ENCODE results near the gene ABCB1. TPM values are rescaled to one million over a fixed set of nuclear protein-coding genes. Genes with fewer than 3 reads are reported as not detected.
"Not testable (repeated sequence)": the region's sequence is repeated elsewhere in the genome, so short reads cannot be mapped to it uniquely, and the experiment has no call there.

The ABCB1 gene
- total RNA-seq, 2 experiments from 2014 or later = 10.6 to 12.2 TPM

DNA sequence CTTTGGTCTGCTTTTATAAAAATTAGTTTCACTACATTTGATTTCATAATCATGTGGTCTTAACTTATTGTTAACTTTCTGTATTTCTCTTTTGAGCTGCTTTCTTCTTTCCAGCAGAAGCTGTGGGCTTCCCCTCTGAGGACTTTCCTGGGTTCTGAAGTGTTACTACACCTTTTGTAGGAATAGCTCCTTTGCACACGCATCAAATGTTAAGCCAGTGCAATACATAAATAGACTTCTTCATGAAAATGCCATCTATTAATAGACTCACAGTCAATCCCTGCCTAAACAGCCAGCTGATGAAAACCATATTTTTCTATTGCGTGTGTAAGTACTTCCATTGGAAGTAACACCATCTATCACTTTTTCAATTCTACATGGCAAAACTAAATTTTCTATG is 126.7 kb downstream of the ABCB1 start:
- ATAC-seq (ENCODE audit: poor library complexity) = no peak
- H3K9me3 ChIP-seq (ENCODE audit: control insufficient read depth in 1 of 2, insufficient read depth in 1 of 2, low read length in 2 of 2) = no peaks in the 10 kb centered on the region
- no peak overlapping the region for H3K4me3 ChIP-seq (ENCODE audit: low read length)
- H3K27ac ChIP-seq (ENCODE audit: low read depth in 1 of 2, low read length in 2 of 2) = no peak overlapping the region
- Mint-ChIP-seq H3K36me3 (ENCODE audit: low read depth) (no peaks in the 10 kb centered on the region), H3K4me1 (ENCODE audit: low read depth) (peaks cover 8% of the 10 kb centered on the region), H3K9me3 (no peaks in the 10 kb centered on the region), H3K27ac (no peak overlapping the region), H3K4me3 (no peak overlapping the region), H3K27me3 (peaks cover 36% of the 10 kb centered on the region)
- H3K36me3 ChIP-seq (ENCODE audit: insufficient read depth, low read length) = no peaks in the 10 kb centered on the region
- no peak for DNase-seq
- ChIA-PET CTCF (no interaction called here), POLR2A (no interaction called here)
- intact Hi-C loops (cut with DNase I, micrococcal nuclease) = no loop called here
- TF ChIP-seq, protein P1, sequence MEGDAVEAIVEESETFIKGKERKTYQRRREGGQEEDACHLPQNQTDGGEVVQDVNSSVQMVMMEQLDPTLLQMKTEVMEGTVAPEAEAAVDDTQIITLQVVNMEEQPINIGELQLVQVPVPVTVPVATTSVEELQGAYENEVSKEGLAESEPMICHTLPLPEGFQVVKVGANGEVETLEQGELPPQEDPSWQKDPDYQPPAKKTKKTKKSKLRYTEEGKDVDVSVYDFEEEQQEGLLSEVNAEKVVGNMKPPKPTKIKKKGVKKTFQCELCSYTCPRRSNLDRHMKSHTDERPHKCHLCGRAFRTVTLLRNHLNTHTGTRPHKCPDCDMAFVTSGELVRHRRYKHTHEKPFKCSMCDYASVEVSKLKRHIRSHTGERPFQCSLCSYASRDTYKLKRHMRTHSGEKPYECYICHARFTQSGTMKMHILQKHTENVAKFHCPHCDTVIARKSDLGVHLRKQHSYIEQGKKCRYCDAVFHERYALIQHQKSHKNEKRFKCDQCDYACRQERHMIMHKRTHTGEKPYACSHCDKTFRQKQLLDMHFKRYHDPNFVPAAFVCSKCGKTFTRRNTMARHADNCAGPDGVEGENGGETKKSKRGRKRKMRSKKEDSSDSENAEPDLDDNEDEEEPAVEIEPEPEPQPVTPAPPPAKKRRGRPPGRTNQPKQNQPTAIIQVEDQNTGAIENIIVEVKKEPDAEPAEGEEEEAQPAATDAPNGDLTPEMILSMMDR (IDR thresholded peaks at IDR 0.05) = no peak
- H3K4me1 ChIP-seq (ENCODE audit: insufficient read depth, low read length) = peaks cover 10% of the 10 kb centered on the region
- H3K27me3 ChIP-seq (ENCODE audit: control insufficient read depth in 1 of 2, insufficient read depth in 2 of 2, low read length in 2 of 2) = peaks cover 21 to 32% of the 10 kb centered on the region in 2 experiments

DNA sequence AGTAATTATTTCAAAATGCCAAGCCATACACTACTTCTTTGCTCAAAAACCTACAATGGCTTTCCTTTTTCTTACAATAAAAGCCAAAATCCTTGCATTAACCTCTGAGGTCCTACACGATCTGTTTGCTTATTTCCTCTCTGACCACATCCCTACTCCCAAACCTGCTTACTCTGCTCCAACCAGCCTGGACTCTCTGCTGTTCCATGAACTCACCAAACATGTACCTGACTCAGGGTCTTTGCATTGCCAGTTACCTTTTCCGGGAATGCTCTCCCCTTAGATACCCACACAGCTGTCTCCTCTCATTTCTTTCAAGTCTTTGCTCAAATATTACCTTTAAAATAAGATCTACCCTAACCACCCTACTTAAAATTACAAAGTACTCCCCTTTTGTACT is 127.5 kb downstream of the ABCB1 start:
- no peak overlapping the region for H3K4me3 ChIP-seq (ENCODE audit: low read length)
- Mint-ChIP-seq H3K36me3 (ENCODE audit: low read depth) (no peaks in the 10 kb centered on the region), H3K4me1 (ENCODE audit: low read depth) (peaks cover 8% of the 10 kb centered on the region), H3K27ac (no peak overlapping the region), H3K4me3 (no peak overlapping the region), H3K27me3 (peaks cover 36% of the 10 kb centered on the region), H3K9me3 (no peaks in the 10 kb centered on the region)
- H3K9me3 ChIP-seq (ENCODE audit: control insufficient read depth in 1 of 2, insufficient read depth in 1 of 2, low read length in 2 of 2) = no peaks in the 10 kb centered on the region
- intact Hi-C loops (cut with DNase I, micrococcal nuclease) = no loop called here
- TF ChIP-seq, protein P1 (IDR thresholded peaks at IDR 0.05) = no peak
- peaks cover 21 to 32% of the 10 kb centered on the region in 2 experiments for H3K27me3 ChIP-seq (ENCODE audit: control insufficient read depth in 1 of 2, insufficient read depth in 2 of 2, low read length in 2 of 2)
- no peak overlapping the region for H3K27ac ChIP-seq (ENCODE audit: low read depth in 1 of 2, low read length in 2 of 2)
- no peak for ATAC-seq (ENCODE audit: poor library complexity)
- ChIA-PET POLR2A (no interaction called here), CTCF (no interaction called here)
- H3K4me1 ChIP-seq (ENCODE audit: insufficient read depth, low read length) = peaks cover 10% of the 10 kb centered on the region
- DNase-seq = no peak
- H3K36me3 ChIP-seq (ENCODE audit: insufficient read depth, low read length) = no peaks in the 10 kb centered on the region

DNA sequence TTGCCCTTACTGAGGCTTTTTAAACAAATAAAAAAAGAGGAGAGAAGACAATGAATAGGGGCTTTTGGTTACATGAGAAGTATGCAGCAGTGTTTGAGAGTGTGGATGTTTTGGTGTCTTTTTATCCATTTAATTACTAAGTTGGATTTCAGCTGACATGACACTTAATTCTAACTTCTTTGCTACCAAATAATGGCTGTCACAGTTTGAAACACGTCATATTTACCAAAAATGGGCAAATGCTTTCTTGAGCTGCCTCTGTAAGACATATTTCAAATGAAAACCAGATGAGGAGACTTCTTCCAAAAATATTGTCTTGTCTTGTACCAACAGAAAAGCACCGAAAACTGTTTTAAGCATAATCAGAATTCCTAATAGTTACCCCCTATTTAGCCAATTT is 129.2 kb downstream of the ABCB1 start:
- H3K27ac ChIP-seq (ENCODE audit: low read depth in 1 of 2, low read length in 2 of 2) = no peak overlapping the region
- H3K4me3 ChIP-seq (ENCODE audit: low read length) = no peak overlapping the region
- DNase-seq (no peak), ATAC-seq (ENCODE audit: poor library complexity) (no peak)
- no peaks in the 10 kb centered on the region for H3K36me3 Mint-ChIP-seq (ENCODE audit: low read depth)
- H3K9me3 ChIP-seq (ENCODE audit: control insufficient read depth in 1 of 2, insufficient read depth in 1 of 2, low read length in 2 of 2) = no peaks in the 10 kb centered on the region
- CTCF ChIA-PET = interaction anchor here (0.6 kb wide), 1 partner anchor 359 kb away, joined by 3 read pairs; no protein-coding TSS in a partner anchor
- intact Hi-C loops (cut with DNase I, micrococcal nuclease) = no loop called here
- POLR2A ChIA-PET = no interaction called here
- no peaks in the 10 kb centered on the region for H3K36me3 ChIP-seq (ENCODE audit: insufficient read depth, low read length)
- H3K27ac Mint-ChIP-seq = no peak overlapping the region
- peaks cover 8% of the 10 kb centered on the region for H3K4me1 Mint-ChIP-seq (ENCODE audit: low read depth)
- H3K4me3 Mint-ChIP-seq = no peak overlapping the region
- TF ChIP-seq, protein P1 (IDR thresholded peaks at IDR 0.05) = no peak
- H3K9me3 Mint-ChIP-seq = no peaks in the 10 kb centered on the region
- H3K4me1 ChIP-seq (ENCODE audit: insufficient read depth, low read length) = peaks cover 10% of the 10 kb centered on the region
- peaks cover 13 to 24% of the 10 kb centered on the region in 2 experiments for H3K27me3 ChIP-seq (ENCODE audit: control insufficient read depth in 1 of 2, insufficient read depth in 2 of 2, low read length in 2 of 2)
- H3K27me3 Mint-ChIP-seq = peaks cover 53% of the 10 kb centered on the region

DNA sequence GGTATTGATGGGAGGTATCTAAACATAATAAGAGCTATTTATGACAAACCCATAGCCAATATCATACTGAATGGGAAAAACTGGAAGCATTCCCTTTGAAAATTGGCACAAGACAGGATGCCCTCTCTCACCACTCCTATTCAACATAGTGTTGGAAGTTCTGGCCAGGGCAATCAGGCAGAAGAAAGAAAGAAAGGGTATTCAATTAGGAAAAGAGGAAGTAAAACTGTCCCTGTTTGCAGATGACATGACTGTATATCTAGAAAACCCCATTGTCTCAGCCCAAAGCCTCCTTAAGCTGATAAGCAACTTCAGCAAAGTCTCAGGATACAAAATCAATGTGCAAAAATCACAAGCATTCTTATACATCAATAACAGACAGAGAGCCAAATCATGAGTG is 131.5 kb downstream of the ABCB1 start:
- H3K4me3 ChIP-seq (ENCODE audit: low read length); H3K27ac ChIP-seq (ENCODE audit: low read depth in 1 of 2, low read length in 2 of 2); H3K36me3 Mint-ChIP-seq (ENCODE audit: low read depth); H3K4me1 ChIP-seq (ENCODE audit: insufficient read depth, low read length); intact Hi-C loops (cut with DNase I, micrococcal nuclease); H3K36me3 ChIP-seq (ENCODE audit: insufficient read depth, low read length); H3K9me3 Mint-ChIP-seq; H3K27ac Mint-ChIP-seq; H3K9me3 ChIP-seq (ENCODE audit: control insufficient read depth in 1 of 2, insufficient read depth in 1 of 2, low read length in 2 of 2); H3K4me3 Mint-ChIP-seq; H3K4me1 Mint-ChIP-seq (ENCODE audit: low read depth); POLR2A ChIA-PET; DNase-seq; ATAC-seq (ENCODE audit: poor library complexity); CTCF ChIA-PET: not testable (repeated sequence)
- peaks cover 50% of the 10 kb centered on the region for H3K27me3 Mint-ChIP-seq
- peaks cover 0 to 16% of the 10 kb centered on the region in 2 experiments for H3K27me3 ChIP-seq (ENCODE audit: control insufficient read depth in 1 of 2, insufficient read depth in 2 of 2, low read length in 2 of 2)

DNA sequence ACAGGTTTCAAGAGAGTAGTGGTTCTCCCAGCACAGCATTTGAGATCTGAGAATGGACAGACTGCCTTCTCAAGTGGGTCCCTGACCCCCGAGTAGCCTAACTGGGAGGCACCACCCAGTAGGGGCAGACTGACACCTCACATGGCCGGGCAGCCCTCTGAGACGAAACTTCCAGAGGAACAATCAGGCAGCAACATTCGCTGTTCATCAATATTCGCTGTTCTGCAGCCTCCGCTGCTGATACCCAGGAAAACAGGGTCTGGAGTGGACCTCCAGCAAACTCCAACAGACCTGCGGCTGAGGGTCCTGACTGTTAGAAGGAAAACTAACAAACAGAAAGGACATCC is 135.2 kb downstream of the ABCB1 start:
- intact Hi-C loops (cut with DNase I, micrococcal nuclease); H3K4me3 Mint-ChIP-seq; H3K4me3 ChIP-seq (ENCODE audit: low read length); H3K36me3 ChIP-seq (ENCODE audit: insufficient read depth, low read length); CTCF ChIA-PET; H3K27ac ChIP-seq (ENCODE audit: low read depth in 1 of 2, low read length in 2 of 2); DNase-seq; POLR2A ChIA-PET; H3K27me3 ChIP-seq (ENCODE audit: control insufficient read depth in 1 of 2, insufficient read depth in 2 of 2, low read length in 2 of 2); H3K9me3 Mint-ChIP-seq; ATAC-seq (ENCODE audit: poor library complexity); H3K9me3 ChIP-seq (ENCODE audit: control insufficient read depth in 1 of 2, insufficient read depth in 1 of 2, low read length in 2 of 2); H3K4me1 Mint-ChIP-seq (ENCODE audit: low read depth); H3K36me3 Mint-ChIP-seq (ENCODE audit: low read depth); H3K4me1 ChIP-seq (ENCODE audit: insufficient read depth, low read length); H3K27ac Mint-ChIP-seq: not testable (repeated sequence)
- H3K27me3 Mint-ChIP-seq = peaks cover 43% of the 10 kb centered on the region
